Pons (tissue), 1 donor: ENCODE data around the gene PIEZO1.
A peak's percentile ranks its signal among the peaks of the same experiment; 100 is the strongest.
"Not testable (repeated sequence)": the region's sequence is repeated elsewhere in the genome, so short reads cannot be mapped to it uniquely, and the experiment has no call there.

Source experiments
- DNase-seq: peaks from one replicate; pipeline ENCODE4 v3.0.0-alpha.2; 2016; ENCODE audit warnings: low spot score

PIEZO1 gene

DNA sequence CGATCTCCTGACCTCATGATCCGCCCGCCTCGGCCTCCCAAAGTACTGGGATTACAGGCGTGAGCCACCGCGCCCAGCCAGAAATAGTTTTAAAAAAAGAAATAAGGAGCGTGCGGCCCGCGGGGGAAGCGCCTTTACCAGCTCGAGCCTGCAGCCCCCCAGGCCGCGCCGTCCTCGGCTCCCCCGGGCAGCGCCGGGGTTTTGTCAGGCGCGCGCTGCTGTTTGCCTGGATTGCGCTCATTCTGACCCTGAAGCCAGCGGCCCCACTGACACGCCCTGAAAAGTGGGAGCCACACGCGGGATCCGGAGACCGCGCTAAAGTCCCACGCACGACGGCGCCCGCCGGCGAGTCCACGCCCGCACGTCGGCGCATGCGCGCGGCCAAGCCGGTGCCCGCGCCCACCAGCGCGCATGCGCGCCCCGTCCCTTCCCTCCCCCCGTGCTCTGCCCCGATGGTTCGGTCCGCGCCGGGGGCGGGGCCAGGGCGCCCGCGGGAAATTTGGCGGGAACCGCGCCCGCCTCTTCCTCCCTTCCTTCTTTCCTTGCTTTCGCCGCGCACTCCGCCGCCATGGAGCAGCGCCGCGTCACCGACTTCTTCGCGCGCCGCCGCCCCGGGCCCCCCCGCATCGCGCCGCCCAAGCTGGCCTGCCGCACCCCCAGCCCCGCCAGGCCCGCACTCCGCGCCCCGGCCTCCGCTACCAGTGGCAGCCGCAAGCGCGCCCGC is 18.4 kb upstream of the PIEZO1 start, which contains the start of gene CDT1:
TSS of gene CDT1 (plus strand) at position 526 of the 724 bp plus-strand sequence. CDS start at position 569, 43 bp downstream.
- peak; percentile 64 for DNase-seq

DNA sequence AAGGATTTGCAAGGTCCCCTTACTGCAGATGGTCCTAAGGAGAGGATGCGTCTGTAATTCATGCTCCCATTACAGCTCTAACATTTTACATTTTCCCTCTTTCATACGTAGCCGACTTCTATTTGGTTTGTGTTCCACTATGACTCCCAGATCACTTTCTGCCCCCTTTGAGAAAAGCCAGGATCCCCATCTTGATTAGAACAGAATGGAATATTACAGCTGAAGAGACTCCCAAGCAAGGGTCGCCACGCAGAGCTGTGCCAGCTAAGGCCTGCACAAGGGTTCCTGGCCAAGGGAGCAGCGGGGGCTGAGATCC is 15.2 kb upstream of the PIEZO1 start:
- DNase-seq = no peak

DNA sequence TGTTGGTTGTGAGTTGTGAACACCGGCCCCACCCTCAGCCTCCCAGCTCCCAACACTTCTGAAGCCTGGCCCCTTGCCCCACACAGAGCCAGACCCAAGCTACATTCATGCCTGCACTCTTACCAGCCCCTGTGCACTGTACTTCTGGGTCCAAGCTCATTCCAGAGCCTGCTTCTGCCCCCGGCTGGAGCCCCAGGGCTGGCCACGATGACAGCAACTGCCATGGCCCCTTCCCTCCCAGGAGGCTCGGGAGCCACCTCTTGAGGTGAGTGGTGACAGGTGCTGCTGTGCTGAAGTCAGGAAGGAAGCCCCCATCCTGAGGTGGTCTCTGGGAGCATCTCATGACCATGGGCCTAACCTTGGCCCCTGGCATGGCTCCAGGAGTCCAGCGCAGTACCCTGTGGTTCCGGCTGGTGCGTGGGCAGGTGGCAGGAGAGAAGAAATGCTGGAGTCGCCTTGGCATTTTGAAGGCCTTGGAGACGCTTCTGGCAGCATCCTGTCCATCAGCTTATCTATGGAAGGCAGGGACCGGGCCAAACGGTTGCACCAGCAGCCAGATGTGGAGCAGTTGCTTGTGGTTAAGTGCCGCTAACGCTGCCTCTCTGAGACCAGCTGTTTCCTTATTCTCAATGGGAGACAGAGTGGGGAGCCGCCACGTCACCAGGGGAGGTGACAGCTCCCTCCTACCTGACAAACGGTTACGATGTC is 14.7 kb upstream of the PIEZO1 start:
- no peak for DNase-seq

DNA sequence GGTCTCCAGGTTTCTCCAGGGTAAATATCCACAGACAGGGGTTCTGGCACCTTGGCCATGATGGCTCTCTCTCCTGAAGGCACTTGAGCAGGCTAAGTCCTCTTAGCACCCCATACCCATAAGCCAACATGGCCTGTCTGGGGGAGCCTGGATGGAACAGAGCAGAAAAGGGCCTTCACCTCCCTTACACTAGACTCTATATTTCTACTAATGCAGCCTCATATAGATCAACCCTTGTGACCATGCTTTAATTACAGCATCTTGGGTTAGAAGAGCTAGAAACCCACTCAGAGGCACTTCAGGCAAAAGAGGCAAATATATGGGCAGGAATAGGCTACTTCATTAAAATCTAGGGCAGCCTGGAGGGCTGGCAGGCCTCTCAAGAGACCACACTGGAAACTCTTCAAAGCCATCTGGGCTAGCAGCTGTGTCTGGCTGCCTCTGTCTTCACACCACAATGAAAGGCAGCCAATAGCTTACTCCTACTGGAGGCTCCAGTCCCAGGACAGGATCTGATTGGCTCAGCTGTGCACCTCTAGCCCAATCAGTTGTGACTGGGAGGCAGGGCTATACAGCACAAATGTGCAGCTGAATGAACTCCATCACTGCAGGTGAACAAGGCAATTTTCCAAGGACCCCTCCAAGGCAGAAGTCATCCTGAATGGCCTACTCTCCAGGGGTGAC is 13.9 kb upstream of the PIEZO1 start:
- DNase-seq = no peak

DNA sequence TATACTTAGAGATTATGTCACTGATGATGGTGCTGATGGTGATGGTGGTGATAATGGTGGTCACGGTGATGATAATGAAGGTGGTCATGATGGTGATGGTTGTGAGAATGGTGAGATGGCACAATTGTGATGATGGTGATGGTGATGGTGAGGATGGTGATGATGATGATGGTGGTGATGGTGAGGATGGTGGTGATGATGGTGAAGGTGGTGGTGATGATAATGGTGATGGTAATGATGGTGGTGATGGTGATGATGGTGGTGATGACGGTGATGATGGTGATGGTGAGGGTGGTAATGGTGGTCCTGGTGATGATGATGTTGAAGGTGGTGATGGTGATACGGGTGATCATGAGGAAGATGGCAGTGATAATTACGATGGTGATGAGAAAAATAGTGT is 13.1 kb upstream of the PIEZO1 start:
- DNase-seq = no peak

DNA sequence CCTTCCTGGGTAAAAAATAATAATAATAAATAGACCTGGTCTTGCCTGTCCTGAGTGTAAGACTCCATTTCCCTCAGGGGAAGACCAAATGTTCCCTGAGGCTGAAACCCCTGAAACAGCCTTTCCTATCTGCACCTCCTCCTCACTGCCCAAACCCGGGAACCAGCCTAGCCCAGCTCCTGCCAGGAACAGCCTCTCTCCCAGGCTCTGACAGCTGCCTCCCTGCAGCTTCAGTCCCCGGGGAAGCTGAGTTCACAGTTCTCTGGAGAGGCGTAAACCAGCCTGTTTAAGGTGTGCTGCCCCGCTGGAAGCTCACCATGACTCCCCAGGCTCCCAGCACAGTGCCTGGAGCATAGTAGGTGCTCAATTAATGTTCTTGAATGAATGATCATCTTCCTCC is 11.3 kb upstream of the PIEZO1 start:
- DNase-seq = no peak

DNA sequence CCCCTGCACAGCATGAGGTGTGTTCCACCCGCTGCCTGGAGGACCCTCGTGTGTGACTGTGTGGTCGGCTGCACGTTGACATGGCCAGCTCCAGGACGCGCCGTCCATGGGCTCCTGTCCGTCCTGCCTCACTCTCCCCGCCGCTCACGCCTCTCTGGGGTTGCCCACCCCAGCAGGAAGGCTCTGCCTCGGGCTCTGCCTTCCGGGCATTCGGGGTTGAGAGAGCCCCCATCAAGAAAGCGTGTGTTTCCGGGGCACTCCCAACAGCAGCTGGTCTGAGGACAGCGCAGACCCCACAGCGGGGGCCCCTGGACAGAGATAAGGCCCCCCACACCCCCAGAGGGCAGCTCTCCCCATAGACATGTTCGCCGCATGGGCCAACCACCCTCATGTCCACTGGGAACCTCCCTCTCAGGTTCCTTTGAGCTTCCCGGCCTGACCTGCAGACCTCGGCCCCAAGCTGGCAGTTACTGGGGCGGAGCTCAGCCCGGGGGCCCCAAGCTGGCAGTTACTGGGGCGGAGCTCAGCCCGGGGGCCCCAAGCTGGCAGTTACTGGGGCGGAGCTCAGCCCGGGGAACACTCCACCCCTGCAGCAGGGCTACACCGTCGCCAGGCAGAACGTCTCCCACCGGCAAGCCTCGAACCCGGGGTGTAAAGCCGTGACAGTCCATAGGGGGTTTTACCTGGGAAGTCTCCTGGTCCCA is 8.4 kb upstream of the PIEZO1 start:
- no peak for DNase-seq

DNA sequence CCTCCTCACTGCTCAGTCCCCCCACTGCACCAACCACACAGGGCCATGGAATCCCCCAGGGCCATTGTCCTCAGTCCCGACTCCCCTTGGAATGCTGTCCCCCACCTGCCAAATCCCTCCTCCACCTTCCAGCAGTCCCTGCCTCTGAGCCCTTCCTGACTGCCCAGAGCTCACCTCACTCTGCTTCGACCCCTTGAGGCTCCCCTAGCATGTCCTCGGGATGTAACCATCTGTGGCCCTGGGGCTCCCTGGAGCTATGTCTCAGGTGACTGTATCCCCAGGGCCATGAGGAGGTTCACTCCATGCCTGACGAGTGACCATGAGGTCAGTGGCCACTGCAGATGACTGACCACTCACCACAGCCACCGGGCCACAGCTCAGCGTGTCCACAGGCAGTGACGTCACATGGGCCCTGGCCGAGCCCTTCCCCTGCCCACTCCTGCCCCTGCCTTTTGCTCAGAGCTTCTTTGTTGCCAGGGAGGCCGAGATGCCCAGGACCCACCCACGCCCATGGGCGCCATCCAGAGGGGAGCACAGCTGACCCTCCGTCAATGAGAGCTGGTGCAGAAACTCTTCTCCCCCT is 7.7 kb upstream of the PIEZO1 start:
- no peak for DNase-seq

DNA sequence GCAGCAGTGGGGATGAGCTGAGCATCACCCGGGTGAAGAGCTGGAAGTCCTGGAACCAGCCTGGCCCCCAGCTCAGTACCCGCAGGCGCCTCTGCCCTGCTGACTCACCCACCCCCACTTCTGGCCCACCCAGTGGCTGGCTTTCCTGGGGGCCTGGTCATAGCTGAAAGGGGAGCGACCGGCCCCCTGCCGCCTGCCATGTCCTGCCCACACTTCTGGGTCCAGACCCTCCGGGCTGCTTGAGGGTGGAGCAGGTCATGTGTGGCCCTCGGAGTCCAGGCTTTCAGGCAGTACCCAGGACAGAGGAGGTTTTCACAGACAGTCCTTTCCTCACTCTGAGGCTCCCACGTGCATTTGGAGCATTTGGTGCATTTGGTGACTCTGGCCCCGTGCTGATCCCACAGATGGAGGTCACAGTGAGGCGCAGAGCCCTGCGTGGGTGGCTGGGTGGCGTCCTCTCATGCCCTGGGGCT is 7.1 kb upstream of the PIEZO1 start:
- no peak for DNase-seq

DNA sequence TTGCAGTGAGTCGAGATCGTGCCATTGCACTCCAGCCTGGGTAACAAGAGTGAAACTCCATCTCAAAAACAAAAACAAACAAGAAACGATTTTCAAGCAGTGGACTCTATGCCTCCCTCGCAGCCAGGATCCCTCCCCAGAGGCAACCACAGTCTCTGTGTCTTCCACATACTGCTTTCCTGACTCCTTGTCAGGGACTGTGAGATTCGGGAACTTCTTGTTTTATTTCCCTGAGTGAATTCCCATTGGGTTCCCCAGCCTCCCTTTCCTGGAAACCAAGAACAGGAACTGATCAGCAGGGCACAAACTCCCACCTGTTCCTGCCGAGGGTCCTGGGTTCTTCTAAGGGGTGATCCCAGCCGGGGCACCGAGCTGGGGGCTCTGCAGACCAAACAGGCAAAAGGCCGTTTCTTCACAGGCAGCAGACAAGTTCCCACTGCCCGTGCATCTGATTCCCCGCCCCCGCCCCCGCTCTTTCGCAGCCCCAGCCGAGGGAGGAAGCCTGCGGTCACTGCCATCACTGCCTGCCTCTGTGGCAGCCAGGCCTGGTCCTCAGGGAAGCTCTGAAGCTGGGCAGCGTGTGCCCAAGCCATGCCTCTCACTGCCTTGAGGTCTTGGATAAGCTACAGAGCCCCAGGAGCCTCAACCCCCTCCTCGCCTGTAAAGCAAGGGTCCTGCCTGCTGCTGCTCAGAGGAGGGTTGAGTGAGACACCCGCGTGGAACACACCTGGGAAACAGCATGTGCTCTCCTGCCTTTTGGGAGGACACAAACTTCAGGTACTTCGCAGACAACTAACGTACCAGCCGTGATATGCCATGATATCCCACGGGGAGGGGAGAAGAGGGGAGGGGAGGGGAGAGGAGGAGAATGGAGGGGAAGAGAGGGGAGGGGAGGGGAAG is 5.5 kb upstream of the PIEZO1 start:
- no peak for DNase-seq

DNA sequence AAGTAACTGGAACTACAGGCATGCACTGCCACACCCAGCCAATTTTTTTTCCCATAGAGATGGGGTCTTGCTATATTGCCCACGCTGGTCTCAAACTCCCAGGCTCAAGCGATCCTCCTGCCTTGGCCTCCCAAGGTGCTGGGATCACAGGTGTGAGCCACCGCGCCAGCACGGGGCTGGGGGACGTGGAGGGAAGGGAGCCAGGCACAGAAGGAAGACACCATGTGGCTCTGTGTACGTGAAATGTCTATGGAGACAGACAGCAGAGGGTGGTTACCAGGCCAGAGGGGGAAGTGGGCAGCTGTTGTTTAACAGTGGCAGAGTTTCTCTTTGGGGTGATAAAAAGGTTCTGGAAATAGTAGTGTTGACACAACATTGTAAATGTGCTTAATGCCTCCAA is 4.6 kb upstream of the PIEZO1 start:
- no peak for DNase-seq

DNA sequence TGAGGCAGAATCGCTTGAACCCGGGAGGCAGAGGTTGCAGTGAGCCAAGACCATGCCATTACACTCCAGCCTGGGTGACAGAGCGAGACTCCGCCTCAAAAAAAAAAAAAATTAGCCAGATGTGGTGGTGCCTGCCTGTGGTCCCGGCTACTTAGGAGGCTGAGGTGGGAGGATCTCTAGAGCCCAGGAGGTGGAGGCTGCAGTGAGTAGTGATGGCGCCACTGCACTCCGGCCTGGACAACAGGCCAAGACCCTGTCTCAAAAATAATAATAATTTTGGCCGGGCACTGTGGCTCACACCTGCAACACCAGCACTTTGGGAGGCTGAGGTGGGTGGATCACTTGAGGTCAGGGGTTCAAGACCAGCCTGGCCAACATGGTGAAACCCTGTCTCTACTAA is 3.7 kb upstream of the PIEZO1 start:
- DNase-seq = not testable (repeated sequence)

DNA sequence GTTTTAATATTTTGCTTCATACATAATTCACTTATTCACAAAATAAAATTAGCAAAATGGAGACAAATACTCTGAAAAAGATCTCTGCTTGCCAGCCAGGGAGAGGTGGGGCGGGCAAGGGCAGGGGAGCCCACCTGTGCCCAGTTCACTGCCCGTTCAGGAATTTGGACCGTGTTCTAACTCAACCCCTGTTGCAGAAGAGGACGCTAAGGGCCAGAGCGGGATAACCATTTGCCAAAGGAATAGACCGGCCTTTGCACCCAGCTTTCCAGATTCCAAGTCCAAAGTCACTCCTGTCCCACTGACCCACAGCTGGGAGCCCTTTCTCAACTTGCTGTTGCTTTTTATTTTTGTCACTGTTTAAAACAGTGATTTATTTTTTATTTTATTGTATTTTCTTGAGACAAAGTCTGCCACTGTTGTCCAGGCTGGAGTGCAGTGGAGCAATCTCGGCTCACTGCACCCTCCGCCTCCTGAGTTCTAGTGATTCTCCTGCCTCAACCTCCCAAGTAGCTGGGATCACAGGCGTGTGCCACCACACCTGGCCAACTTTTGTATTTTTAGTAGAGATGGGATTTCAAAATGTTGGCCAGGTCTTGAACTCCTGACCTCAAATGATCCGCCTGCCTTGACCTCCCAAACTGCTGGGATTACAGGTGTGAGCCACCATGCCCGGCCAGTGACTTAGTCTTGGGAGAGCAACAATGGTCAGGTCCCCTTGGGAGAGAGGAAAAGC is 2.7 kb upstream of the PIEZO1 start:
- no peak for DNase-seq

DNA sequence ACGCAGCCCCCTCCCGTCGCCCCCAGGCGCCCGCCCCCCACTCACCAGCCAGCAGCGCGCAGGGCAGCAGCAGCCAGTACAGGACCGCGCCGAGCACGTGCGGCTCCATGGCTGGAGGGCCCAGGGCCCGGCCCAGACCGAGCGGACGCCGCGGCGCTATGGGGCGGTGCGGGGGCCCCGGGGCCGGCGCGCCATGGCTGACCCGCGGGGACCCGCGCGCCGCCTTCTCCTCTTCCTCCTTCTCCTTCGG is 239 bp downstream of the PIEZO1 start:
- no peak for DNase-seq

DNA sequence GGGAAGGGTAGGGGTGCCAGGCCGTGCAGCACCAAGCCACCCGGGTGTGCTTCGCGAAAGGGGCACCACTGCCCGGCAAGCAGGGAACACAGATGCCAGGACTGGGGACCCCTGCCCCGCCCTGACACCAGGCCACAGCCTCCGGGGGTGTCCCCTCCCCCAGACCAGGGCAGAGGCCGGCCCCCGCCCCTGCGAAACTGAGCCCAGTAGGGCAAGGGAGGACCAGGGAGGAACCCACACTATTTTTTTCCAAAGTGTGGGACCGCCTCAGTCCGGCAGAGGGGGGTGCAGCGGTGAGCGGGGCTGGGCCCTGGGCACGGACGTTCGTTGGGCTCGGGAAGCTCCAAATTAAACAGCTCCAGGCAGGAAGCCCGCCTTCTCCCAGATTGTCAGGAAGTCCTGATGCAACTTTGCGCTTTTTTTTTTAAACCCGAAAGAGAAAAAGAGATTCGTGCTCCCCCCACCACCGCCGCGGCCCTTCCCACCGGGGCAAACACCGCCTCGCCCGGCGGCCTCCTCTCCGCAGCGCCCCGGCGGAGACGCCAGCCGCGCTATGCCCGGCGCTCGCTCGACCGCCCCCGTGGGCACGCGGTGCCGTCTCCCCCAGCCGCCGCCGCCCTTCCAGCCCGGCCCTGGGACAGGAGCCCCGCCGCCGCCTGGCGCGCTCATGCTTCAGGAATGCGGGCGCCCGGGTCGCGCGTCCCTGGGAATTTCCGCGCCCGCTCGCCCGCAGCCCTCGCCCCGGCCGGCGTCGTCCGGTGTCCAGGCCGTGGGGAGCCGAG is 755 bp downstream of the PIEZO1 start:
- no peak for DNase-seq

DNA sequence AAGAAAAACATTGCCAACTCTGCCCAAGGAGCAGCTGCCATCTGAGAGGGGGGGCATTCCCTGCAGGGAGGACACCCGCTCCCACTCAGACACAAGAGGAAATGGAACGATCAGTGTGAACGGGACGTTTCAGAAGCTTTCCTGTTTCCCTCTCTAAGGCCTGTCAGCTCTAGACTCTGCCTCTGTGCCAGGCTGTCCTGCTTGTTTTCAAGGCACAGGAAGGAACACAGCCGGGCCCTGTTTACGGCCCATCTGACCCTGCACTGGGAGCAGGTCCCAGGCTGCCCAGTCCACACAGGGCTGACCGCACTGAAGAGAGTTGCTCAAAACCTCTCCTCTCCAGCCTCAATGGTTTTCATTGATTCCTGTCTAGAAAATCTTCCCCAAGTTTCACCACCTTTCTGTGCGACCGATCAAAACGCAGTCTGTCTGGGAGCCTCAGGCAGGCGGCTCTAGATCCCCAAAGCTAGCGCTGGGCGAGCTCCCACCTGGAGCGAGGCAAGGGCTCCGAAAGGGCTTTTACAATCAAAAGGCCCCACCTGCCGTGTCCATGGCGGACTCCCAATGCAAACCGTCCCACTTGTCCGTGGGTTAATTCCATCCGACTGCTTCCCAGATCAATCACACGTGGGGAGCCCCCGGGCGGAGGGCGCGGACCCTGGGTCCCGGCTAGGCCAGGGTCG is 1.5 kb downstream of the PIEZO1 start:
- peak; percentile 90 for DNase-seq

DNA sequence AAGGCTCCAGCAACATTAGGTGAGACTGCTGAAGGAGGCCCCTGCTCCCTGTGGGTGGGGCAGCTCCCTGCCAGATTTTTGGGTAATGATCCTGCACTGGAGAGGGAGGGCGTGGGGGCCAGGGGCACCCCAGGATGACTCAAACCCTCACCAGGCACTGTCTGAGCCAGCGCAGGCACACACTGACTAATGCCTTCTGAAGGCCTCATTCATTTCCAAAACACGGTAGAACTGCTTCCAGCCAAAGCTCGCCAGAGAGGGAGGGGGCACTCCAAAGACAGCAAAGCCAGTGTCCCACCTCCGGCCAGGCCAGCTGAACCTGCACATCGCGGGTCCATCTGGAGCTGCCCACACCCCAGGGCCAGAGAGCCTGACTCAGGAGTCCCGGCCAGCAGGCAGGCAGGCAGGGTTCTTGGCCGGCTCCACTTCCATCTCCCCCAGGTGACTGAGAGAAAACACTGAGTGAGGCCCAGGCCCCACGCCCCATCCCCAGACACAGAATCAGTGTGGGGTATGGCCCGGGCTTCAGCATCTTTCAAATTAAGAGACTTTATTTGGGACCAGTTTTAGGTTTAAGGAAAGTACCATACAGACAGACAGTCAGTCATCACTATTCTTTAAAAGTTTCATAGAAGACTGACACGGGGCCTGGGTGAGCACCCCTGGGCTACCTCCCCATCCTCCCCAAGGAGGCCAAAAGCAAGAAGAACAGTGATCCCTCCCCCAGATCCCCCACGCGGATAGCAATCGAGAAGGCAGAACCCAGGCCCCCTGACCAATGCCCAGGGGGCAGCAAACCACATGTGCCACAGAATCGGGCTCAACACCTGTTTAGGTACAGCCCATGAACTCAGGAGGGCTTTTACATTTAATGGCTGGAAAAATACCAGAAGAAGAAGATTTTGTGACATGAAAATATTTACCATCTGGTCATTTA is 2.3 kb downstream of the PIEZO1 start:
- DNase-seq = no peak
